Thymus (tissue), 11 donors: ENCODE results near the gene COPE. TPM values are rescaled to one million over a fixed set of nuclear protein-coding genes. Genes with fewer than 3 reads are reported as not detected.

Experiments
- DNase-seq, 9 donors: peaks; one replicate each; pipeline ENCODE4 v3.0.0-alpha.2; 2013; ENCODE audit warnings: low spot score in 9 of 9, low read depth in 6 of 9, missing footprints in 1 of 9
- H3K27ac ChIP-seq, 2 donors: one replicate each; pipeline ENCODE4 v1.5.1; 2013; ENCODE audit warnings: control low read depth in 1 of 2, low read depth in 1 of 2, low read length in 1 of 2, mild to moderate bottlenecking in 1 of 2, moderate library complexity in 1 of 2
- H3K27me3 ChIP-seq, 2 donors: one replicate each; pipeline ENCODE4 v1.5.1; 2013; ENCODE audit warnings: low read length in 1 of 2; ENCODE audit not compliant: control insufficient read depth in 2 of 2, insufficient read depth in 1 of 2
- H3K36me3 ChIP-seq, 2 donors: one replicate each; pipeline ENCODE4 v1.5.1; 2013; ENCODE audit warnings: low read length in 1 of 2, mild to moderate bottlenecking in 1 of 2, moderate library complexity in 1 of 2; ENCODE audit not compliant: control insufficient read depth in 2 of 2, insufficient read depth in 2 of 2
- H3K4me1 ChIP-seq, 2 donors: one replicate each; pipeline ENCODE4 v1.5.1; 2013; ENCODE audit warnings: low read length in 2 of 2; ENCODE audit not compliant: control insufficient read depth in 2 of 2, insufficient read depth in 2 of 2
- H3K4me3 ChIP-seq, 2 donors: one replicate each; pipeline ENCODE4 v1.5.1; 2013; ENCODE audit warnings: low read length in 2 of 2, control low read depth in 1 of 2, mild to moderate bottlenecking in 1 of 2
- H3K9me3 ChIP-seq, 2 donors: one replicate each; pipeline ENCODE4 v1.5.1; 2013; ENCODE audit warnings: low read length in 1 of 2, mild to moderate bottlenecking in 1 of 2; ENCODE audit not compliant: control insufficient read depth in 2 of 2, insufficient read depth in 1 of 2
- WGBS: extraction: QIAGEN DNeasy Blood & Tissue Kit; methylation state at CpG from one replicate; pipeline ENCODE4 v1.1.7; 2013; 5-methylcytosine and 5-hydroxymethylcytosine counted together
- polyA plus RNA-seq: library from polyadenylated mRNA; stranded (reverse); fragments of 200-250 nt; gene quantifications from one replicate; pipeline ENCODE4 v1.2.3, GENCODE V29; 2013
- total RNA-seq: library from RNA; stranded (reverse); fragments of 120-200 nt; gene quantifications from one replicate; pipeline ENCODE4 v1.2.4, GENCODE V29; 2013
- donor health status: healthy.

COPE gene
- total and polyA plus RNA-seq, 2 donors: 180 to 197 TPM

DNA sequence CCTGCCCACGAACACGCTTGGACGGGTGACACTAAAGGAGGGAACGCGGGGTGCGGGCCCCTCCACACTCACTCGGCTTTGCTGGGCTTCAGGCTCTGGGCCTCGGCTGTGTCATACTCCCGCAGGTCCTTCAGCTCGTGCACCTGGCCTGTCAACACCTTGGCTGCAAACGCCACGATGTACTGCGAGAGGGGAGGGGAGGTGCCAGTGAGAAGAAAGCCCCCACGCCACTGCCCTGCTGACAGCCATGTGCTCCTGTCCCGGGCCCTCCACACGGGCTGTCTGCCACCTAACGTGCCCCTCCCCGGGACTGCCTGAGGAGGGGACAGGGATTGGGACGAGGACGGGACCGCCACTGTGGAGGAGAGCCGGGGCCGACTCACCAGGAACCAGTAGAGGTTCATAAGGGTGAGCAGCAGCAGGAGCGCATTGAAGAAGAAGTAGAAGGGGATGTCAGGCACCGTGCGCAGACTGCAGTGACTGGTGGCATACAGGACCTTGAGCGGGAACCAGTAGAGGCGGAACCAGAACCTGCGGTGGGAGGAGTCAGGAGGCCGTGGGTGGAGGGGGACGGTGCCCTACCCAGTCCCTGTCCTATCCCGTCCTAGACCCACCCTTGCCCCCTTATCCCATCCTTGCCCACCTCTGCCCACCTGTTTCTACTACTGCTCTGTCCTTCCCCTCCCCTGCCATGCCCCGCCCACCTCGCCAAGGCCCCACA is 40.2 kb downstream of the COPE start:
- H3K36me3 ChIP-seq: no peaks in the 10 kb centered on the region
- DNase-seq: no peak

DNA sequence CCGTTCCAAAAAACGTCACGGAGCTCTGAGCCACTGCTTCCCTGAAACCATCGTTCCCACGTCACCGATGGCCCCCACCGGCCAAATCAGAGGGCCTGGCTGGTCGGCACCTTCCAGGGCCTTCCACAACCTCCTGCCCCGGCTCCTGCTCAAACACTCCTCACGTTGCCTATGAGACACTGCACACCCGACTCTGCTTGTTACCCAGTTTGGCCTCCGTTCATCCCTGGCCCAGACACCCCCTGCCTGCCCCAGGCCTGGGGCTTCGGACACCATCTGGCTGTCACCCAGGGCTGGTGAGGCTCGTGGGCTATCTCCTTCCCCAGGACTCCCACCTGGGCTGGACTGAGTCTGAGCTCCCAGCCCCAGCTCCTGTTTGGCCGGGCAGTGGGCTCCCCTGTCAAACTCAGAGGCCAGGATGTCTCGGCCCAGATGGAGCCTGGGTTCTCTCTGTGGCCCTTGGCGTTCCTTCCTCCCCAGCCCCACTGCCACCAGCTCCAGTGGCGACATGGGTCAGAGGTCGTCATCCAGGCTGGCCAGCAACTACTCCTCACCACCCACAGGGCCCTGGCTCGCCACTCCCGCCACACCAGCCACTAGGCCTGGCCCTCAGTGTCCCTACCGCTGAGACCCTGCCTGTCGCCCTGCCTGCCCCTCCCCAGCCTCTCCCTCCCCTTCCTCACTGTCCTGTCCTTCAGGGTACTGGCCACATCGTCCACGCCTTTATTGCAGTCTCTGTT is 41.0 kb downstream of the COPE start:
- 93% methylated on average over 25 of the region's 25 CpGs for WGBS

More for the DNA sequence above, 40.2 kb downstream of the COPE start:
- WGBS: 95% methylated on average over 34 of the region's 34 CpGs
- Histone ChIP-seq H3K4me3 (no peak overlapping the region), H3K27me3 (peaks cover 0 to 7% of the 10 kb centered on the region in 2 donors), H3K4me1 (no peaks in the 10 kb centered on the region), H3K27ac (no peak overlapping the region), H3K9me3 (peaks cover 0 to 15% of the 10 kb centered on the region in 2 donors)

DNA sequence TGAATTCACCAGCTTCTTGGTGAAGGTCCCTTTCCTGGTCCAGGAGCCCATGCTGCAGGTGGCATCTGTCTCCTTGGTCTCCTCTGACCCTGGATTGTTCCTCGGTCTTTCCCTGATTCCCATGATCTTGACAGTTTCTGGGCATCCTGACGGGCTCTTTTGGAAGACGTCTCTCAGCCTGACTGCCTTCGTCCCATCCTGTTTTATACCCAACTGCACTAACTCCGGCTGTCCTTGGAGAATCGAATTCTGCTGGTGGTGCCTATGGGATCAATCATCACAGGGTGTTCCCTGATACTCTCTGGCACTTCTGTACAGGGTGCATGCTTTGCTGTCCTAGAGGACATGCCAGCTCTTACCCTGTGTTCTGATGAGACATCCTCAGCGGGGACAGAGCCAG is 42.3 kb downstream of the COPE start:
- 98% methylated on average over 7 of the region's 7 CpGs for WGBS
- H3K27ac ChIP-seq: no peak overlapping the region
- peaks cover 0 to 15% of the 10 kb centered on the region in 2 donors for H3K9me3 ChIP-seq
- no peak overlapping the region for H3K4me3 ChIP-seq
- DNase-seq: no peak
- peaks cover 2 to 13% of the 10 kb centered on the region in 2 donors for H3K27me3 ChIP-seq
- no peaks in the 10 kb centered on the region for H3K36me3 ChIP-seq
- H3K4me1 ChIP-seq: peaks cover 0 to 4% of the 10 kb centered on the region in 2 donors

More for the DNA sequence above, 41.0 kb downstream of the COPE start:
- H3K4me3 ChIP-seq: no peak overlapping the region
- H3K9me3 ChIP-seq: peaks cover 0 to 15% of the 10 kb centered on the region in 2 donors
- no peak overlapping the region for H3K27ac ChIP-seq
- DNase-seq: no peak
- peaks cover 0 to 7% of the 10 kb centered on the region in 2 donors for H3K27me3 ChIP-seq
- H3K4me1 ChIP-seq: no peaks in the 10 kb centered on the region
- H3K36me3 ChIP-seq: no peaks in the 10 kb centered on the region

DNA sequence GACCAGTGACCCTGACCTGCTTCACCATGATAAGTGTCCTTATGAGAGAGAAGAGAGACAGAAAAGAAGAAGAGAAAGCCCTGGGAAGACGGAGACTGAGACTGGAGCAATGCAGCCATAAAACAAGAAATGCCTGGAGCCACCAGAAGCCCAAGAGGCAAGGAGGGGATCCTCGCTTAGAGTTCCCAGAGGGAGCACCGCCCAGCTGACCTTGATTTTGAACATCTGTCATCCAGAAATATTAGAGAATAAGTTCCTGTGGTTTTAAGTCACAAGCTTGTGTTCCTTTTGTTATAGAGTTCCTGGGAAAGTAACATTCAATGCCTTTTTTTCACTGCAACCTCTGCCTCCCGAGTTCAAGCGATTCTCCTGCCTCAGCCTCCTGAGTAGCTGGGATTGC is 43.5 kb downstream of the COPE start:
- peaks cover 10 to 24% of the 10 kb centered on the region in 2 donors for H3K27me3 ChIP-seq
- WGBS: 94% methylated on average over 5 of the region's 5 CpGs
- no peak for DNase-seq

DNA sequence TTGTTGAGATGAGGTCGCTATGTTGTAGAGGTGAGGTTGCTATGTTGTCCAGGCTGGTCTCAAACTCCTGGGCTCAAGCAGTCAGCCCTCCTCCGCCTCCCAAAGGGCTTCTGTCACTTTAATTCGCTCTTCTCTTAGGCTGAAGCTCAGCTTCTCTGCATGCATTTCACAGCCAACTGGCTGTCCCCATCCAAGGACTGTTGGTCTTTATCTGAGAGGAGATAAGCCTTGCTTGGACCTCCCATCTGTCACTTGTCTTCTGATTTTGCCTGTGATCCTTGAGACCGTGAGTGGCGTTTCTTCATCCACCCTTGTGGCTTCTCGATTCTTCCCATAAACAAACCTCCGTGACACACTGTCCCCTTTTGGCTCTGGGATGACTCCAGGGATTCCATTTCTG is 47.6 kb downstream of the COPE start:
- H3K36me3 ChIP-seq: peaks cover 18 to 21% of the 10 kb centered on the region in 2 donors
- peaks cover 36 to 54% of the 10 kb centered on the region in 2 donors for H3K27me3 ChIP-seq
- 84% methylated on average over 7 of the region's 7 CpGs for WGBS
- peaks cover 0 to 2% of the 10 kb centered on the region in 2 donors for H3K9me3 ChIP-seq
- peaks cover 0 to 10% of the 10 kb centered on the region in 2 donors for H3K4me1 ChIP-seq
- H3K4me3 ChIP-seq: no peak overlapping the region
- DNase-seq: no peak
- no peak overlapping the region for H3K27ac ChIP-seq

More for the DNA sequence above, 43.5 kb downstream of the COPE start:
- Histone ChIP-seq H3K27ac (no peak overlapping the region), H3K36me3 (no peaks in the 10 kb centered on the region), H3K4me1 (peaks cover 0 to 10% of the 10 kb centered on the region in 2 donors), H3K9me3 (peaks cover 0 to 15% of the 10 kb centered on the region in 2 donors), H3K4me3 (no peak overlapping the region)

DNA sequence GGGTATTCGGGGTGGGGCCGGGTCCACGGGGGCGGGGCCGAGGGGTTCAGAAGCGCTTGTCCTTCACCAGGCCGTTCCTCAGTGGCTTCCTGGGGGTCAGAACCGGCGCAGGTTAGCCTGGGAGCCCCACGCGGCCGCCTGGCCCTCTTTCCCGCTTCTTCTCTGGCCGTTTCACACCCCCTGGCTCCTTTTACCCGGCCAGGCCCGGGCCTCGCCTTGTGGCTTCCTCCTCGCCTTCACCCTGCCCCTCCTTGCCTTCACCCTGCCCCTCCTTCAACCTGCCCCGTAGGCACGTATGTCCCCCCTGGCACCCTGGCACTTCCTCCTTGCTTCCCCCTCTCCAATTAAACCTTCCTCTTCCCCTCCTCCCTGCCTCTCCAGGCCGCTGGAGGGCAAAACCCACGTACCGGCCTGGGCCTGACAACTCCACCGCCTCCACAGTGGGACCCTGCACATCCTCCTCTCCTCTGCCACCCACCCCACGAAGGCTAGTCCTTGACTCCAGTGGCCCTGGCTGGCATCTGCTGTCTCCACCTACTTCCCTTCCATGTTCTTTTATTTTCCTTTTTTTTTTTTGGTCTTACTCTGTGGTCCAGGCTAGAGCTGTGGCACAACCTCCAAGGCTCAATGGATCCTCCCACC is 48.5 kb downstream of the COPE start:
- Histone ChIP-seq H3K27ac (no peak overlapping the region), H3K4me1 (peaks cover 0 to 10% of the 10 kb centered on the region in 2 donors), H3K27me3 (peaks cover 36 to 54% of the 10 kb centered on the region in 2 donors), H3K4me3 (no peak overlapping the region), H3K9me3 (no peaks in the 10 kb centered on the region), H3K36me3 (peaks cover 26 to 30% of the 10 kb centered on the region in 2 donors)
- 25% methylated on average over 25 of the region's 25 CpGs for WGBS
- DNase-seq: no peak

DNA sequence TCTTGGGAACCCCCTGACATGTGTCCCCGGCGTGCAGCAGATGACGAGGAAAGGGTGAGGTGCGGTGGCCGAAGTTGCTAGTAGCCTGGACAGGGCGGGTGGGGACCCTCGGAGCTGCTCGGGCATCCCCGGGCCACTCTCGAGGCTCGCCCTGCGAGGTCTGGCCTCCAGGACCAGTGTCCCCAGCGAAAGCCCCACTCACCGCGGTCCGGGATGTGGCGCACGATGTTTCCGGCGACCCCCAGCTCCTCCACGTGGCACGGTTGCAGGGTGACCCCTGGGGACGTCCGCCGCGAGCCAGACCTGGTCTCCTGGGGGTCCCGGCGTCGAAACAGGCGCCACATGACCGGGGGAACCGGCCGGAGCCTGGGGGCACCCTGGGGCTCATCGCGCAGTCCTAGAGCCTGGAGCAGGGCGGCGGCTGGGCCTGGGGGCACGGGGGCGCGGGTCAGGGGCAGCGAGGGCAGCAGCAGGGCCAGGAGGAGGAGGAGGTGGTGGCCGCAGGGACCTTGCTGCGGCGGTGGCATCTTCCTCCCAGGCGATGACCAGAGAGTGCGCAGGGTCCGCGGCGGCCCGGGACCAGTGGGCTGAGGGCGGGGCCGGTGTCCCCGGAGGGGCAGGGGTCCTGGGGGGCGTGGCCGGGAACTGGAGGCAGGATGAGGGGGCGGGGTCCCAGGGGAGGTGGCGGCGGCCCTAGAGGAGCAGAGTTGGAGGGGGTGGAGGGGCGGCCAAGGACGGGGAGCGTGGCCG is 49.2 kb downstream of the COPE start:
- no peak overlapping the region for H3K4me3 ChIP-seq
- H3K36me3 ChIP-seq: peaks cover 33 to 37% of the 10 kb centered on the region in 2 donors
- peaks cover 0 to 10% of the 10 kb centered on the region in 2 donors for H3K4me1 ChIP-seq
- no peak for DNase-seq
- H3K9me3 ChIP-seq: no peaks in the 10 kb centered on the region
- WGBS: 16% methylated on average over 62 of the region's 62 CpGs
- H3K27ac ChIP-seq: no peak overlapping the region
- peaks cover 36 to 54% of the 10 kb centered on the region in 2 donors for H3K27me3 ChIP-seq

DNA sequence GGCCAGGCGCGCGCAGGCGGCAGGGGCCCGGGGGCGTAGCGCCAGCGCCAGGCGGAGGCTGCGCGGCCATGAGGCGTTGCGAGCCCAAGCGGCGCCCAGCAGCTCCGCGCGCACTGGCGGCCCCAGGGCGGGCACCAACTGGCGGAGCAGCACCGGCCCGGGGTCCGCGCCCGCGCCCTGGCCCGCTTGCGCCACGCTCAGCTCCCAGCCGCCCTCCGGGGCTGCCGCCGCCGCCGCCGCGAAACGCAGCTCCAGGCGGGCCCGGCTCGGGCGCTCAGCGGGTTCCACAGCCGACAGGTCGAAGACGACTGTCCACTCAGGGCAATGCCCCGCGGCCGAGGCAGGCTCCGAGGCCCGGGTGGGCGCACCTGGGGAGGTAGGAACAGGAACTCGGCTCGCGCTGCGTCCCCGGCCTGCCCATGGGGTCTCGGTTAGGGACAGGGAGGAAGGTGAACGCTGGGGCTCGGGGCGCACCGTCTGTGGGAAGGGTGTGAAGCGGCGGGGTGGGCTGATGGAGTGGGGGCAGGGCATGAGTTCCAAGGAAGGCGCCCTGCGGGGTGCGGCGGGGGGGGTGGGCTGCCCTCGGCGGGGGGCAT is 50.1 kb downstream of the COPE start:
- no peaks in the 10 kb centered on the region for H3K9me3 ChIP-seq
- H3K4me3 ChIP-seq: no peak overlapping the region
- no peak for DNase-seq
- H3K27me3 ChIP-seq: peaks cover 36 to 52% of the 10 kb centered on the region in 2 donors
- H3K36me3 ChIP-seq: peaks cover 40 to 43% of the 10 kb centered on the region in 2 donors
- H3K27ac ChIP-seq: no peak overlapping the region
- 29% methylated on average over 71 of the region's 71 CpGs for WGBS
- peaks cover 0 to 10% of the 10 kb centered on the region in 2 donors for H3K4me1 ChIP-seq
